Measurements from ENCODE around the gene PARP15.
A peak's percentile ranks its signal among the peaks of the same experiment; 100 is the strongest.
"Not testable (repeated sequence)": the region's sequence is repeated elsewhere in the genome, so short reads cannot be mapped to it uniquely, and the experiment has no call there.

The PARP15 gene

DNA sequence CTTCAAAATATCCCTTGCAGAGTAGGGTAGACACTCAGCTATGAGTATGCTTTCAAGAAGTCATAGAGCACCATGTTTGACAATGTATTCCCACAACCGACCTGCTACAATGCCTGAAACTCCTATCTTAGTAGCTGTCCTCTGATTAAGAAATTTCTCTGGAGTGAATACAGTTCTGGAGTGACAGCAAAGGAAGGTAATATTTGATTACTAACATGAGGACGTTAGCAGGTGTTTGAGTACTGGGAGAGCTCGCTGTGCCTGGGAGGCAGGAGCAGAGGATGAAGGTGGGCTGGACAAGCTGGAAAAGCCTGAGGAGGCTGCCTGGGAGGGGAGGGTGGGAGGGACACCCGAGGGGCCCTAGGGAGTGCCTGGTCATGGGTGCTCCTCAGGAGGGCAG is 42.9 kb downstream of the PARP15 start:
- DNase-seq = no peak

GRCh38 chr3:122621112-122621511 is 43.7 kb downstream of the PARP15 start:
- no peak for DNase-seq

DNA sequence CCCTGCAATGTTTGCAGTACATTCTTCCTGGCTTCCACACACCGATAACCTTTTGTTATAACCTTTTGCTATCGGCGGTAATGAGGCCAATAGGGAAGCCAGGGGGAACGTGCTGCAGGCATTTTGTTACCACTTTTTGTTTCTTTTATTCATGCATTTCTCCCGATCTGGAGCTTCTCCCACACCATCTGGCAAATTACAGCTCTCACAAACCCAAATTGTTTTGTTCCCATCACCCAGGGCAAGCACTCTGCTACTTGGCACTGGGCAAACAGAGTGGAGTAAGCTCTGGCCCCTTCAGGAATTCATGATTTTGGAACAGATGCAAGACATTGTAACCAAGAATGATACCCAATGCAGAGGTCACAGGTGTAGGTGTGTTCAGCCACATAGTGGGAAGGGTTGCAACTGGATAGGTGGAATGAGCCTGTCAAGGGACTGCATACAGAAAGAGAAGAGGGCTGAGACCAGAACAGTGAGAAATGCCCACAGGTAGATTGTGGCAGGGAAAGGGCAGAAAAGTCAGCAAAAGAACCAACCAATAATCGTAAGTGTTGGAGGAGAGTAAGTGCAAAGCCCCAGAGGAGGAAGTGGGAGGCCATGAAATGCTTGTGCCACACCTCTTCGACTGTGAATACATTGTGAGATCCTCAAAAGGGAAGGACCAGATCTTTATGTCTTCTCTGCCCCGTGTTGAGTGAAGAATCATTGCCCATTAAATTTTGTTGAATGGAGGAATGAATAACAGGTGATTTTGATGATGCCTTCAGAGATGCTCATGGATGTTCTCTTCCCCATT is 45.8 kb downstream of the PARP15 start:
- DNase-seq = no peak

- no peak for DNase-seq
These were observed 49.2 kb downstream of the PARP15 start for GRCh38 chr3:122626515-122627180.

GRCh38 chr3:122627301-122627700 is 49.9 kb downstream of the PARP15 start:
- DNase-seq = no peak

DNA sequence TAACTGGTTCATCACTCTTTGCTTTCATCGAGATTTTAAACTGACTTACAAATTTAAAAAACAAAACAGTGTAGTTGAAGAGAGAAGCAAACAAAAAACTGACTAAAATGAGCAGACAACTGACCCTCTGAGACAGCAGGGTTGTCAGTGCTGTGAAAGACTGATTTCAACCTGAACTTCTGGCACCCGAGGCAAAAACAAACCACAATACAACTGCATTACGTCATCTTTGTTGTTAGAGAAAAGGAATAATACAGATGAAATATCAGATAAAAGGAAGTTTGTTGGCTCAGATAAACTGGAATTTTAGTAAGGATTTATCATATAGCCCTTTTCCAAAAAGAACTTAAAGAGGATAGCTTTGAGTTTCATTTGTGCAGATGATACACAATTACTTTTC is 51.1 kb downstream of the PARP15 start:
- no peak for DNase-seq

- DNase-seq = no peak
These were observed 52.3 kb downstream of the PARP15 start for GRCh38 chr3:122629763-122630162.

DNA sequence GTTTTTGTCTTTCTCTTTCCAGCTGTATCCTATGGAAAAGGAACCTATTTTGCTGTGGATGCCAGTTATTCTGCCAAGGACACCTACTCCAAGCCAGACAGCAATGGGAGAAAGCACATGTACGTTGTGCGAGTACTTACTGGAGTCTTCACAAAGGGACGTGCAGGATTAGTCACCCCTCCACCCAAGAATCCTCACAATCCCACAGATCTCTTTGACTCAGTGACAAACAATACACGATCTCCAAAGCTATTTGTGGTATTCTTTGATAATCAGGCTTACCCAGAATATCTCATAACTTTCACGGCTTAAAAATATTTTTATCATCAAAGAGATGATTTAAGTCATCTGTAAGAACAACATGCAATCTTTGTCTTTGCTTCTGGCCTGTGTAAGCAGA is 58.3 kb downstream of the PARP15 start:
- no peak for DNase-seq

DNA sequence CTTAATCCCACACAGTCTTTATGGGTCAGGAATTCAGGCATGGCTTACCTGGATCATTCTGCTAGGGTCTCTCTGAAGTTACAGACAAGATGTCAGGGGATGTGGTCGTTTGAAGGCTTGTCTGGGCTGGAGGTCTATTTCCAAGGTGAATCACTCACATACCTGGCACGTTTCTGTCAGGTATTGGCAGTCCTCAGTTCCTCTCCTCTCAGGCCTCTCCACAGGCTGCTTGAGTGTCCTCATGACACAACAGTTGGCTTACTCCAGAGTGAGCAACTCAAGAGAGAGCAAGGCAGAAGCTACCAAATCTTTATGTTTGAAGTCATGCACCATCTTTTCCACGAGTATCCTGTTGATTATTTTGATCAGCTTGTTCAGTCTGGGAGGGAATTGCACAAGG is 59.2 kb downstream of the PARP15 start:
- no peak for DNase-seq

DNA sequence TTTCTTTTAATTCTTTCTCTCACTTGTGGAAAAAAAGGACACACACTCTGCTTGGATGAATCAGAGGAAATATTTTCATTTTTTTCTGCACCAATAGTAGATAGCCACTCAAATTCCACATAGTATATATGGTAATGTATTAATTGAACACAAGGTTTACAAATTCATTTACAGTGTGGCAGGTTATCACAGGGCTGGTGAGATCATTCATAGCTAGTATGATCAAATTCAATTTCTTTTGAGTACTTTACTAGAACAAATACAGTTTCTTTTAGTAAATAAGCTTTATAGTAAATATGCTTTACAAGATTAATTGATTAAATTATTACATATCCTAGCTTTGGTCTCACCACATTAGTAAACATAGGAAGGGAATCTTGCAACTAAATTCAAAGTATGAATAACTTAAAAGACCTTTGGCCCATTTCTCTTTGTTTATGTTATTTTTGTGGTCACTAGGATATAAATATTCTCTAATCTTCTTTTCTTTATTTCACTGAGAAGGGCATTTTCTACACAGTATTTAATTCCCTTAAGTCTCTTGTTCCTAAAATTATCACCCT is 63.1 kb downstream of the PARP15 start:
- no peak for DNase-seq

DNA sequence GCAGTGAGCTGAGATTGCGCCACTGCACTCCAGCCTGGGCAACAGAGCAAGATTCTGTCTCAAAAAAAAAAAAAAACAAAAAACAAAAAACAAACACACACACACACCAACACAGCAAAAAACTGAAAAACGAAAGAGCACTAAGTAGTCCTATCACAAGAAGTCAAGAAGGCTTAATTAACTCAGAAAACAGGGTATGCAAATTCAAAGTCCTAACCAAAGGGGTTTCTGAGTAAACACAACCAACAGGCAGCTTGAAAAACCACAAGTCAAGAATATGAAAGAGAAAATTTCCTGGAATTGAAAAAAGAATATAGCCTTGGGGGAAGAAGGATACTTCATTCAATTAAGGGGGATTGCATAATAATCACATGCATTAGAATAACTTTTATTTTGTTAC is 65.5 kb downstream of the PARP15 start:
- no peak for DNase-seq

DNA sequence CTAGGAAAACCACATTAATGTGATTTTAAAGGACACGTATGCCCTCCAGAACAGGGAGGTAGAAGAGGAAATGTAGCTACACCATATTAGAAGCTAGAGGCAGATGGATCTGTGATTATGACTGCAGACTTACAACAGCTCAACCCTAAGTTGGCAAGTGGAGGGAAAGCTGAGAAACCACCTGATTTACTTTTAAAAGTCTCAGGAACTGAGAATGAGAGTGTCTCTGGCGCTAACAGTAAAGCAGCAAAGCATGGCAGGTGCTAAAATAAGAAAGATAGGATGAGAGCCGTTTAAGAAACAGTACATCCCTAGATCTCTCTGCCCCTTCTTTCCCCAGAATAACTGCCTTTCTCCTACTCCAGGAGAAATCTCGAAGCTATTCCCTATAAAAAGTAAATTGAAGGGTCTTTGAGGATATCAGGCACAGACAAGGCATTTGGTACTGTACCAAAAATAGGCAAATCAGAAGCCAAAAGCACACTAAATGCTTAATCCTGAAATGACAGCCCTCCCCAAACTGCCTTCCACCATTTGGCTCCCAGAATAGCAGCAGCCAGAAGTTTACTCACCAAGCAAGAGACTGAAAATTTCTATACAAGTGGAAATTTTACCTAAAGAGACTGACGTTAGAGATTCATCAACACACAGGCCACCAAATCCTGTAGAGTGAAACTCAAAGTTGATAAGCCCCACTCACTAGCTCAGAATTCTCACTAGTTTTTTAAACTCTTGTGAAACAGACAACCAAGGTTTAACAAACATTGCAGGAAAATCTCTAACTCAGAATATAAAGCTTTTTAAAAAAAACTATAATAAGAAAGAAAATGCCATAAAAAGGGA is 68.9 kb downstream of the PARP15 start:
- no peak for DNase-seq

GRCh38 chr3:122651233-122651907 is 73.9 kb downstream of the PARP15 start:
- DNase-seq = not testable (repeated sequence)

GRCh38 chr3:122651962-122652361 is 74.5 kb downstream of the PARP15 start:
- DNase-seq = not testable (repeated sequence)

DNA sequence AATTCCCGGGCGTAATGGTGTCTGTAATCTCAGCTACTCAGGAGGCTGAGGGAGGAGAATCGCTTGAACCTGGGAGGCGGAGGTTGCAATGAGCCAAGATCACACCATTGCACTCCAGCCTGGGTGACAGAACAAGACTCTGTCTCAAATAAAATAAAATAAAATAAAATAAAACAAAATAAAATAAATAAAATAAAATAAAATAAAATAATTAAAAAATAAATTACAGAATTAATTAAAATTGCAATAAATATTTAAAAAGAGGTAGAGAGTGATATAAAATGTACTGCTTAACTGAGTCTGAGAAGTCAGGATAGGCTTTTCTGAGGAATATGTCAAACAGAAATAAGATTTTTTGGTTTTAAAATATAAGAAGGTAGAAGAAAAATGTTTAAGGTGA is 80.9 kb downstream of the PARP15 start:
- DNase-seq = not testable (repeated sequence)

DNA sequence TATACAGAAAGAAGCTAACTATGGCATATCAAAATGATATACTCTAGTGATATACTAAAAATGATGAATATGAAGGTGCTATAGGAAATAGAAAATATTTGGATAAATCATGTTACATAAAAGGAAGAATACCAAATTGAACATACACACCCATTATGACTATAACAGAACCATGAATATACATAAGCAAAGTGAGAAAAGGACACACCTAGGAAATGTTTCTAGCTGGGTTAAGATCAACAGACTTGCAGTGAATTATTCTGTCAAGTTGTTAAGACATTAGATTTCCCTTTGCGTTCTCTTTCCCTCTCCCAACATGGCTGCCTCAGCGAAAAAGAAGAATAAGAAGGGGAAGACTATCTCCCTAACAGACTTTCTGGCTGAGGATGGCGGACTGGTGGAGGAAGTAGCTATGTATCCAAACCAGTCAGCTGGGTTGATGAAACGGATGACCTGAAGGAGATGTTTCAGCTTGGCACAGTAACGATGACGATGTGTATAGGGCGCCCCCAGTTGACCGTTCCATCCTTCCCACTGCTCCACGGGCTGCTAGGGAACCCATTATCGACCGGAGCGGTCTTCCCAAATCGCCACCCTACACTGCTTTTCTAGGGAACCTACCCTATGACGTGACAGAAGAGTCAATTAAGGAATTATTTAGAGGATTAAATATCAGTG is 83.0 kb downstream of the PARP15 start:
- DNase-seq = no peak

- no peak for DNase-seq
These were observed 84.2 kb downstream of the PARP15 start for GRCh38 chr3:122661633-122662032.

GRCh38 chr3:122662505-122662904 is 85.1 kb downstream of the PARP15 start:
- DNase-seq = no peak

DNA sequence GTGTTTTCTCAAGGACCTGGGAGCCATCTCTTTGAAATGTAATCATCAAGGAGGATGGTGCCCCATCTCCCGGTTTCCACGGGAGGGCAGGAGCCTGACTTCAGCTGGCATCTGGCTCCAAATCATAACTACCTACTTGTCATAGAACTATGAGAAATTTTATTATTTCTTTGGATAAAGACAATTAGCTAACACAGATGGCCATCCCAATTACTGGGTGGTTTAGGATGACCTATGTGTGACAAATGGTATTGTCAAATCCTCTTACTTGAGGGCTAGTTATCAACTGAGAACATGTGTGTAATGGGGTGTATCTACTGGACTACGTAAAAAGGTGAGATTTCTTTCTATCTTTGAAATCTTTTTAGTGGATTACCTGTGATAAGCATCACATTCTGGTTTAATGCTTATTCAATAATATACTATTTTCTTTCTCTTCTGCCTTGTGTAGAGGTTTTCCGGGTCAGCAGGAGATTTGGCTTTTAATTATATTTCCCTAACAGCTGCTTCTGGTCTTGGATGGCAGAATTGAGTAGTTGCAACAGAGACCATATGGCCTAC is 87.9 kb downstream of the PARP15 start:
- peak; percentile 82 for DNase-seq

GRCh38 chr3:122665881-122666280 is 88.4 kb downstream of the PARP15 start:
- peak; percentile 96 for DNase-seq

GRCh38 chr3:122668930-122669730 is 91.7 kb downstream of the PARP15 start:
- DNase-seq = no peak
